Measurements from ENCODE around the gene IRF2BPL. TPM values are rescaled to one million over a fixed set of nuclear protein-coding genes. Genes with fewer than 3 reads are reported as not detected.

IRF2BPL gene
- total RNA-seq, 3 donors from 2014 or later, result 15.1 to 74.1 (median 19.3) TPM

DNA sequence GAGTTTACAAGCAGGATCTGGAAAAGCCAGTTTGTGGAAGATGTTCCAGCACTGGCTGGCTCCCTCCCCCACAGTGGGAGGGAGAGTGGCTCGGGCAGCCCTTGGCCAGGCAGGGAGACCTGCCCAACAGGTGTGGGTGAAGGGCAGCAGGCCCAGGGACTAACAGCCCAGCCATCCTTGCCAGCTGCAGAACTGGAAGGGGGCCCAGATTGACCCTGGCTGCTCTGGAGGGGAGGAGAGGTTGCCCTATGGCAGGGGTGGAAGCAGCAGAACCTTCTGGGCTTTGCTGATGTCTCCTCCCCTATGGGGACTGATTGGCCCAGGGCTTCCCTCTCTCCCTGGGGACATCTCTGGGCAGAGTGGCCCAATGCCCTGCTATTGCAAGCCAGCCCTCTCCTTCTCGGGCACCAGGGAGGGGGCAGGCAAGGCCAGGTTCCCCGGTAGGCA is 20.5 kb downstream of the IRF2BPL start:
- peak; percentile 88 to 89 (median 89) for DNase-seq
- Histone ChIP-seq H3K4me1 (ENCODE audit: low read depth) (peaks cover 51% of the 10 kb centered on the region), H3K36me3 (ENCODE audit: low read depth) (no peaks in the 10 kb centered on the region), H3K4me3 (no peak overlapping the region), H3K9me3 (no peaks in the 10 kb centered on the region)
- intact Hi-C loops (cut with DNase I, micrococcal nuclease), result no loop called here
- peak; percentile 86 for ATAC-seq
- TF ChIP-seq, protein P1, sequence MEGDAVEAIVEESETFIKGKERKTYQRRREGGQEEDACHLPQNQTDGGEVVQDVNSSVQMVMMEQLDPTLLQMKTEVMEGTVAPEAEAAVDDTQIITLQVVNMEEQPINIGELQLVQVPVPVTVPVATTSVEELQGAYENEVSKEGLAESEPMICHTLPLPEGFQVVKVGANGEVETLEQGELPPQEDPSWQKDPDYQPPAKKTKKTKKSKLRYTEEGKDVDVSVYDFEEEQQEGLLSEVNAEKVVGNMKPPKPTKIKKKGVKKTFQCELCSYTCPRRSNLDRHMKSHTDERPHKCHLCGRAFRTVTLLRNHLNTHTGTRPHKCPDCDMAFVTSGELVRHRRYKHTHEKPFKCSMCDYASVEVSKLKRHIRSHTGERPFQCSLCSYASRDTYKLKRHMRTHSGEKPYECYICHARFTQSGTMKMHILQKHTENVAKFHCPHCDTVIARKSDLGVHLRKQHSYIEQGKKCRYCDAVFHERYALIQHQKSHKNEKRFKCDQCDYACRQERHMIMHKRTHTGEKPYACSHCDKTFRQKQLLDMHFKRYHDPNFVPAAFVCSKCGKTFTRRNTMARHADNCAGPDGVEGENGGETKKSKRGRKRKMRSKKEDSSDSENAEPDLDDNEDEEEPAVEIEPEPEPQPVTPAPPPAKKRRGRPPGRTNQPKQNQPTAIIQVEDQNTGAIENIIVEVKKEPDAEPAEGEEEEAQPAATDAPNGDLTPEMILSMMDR (IDR thresholded peaks at IDR 0.05), result no peak

DNA sequence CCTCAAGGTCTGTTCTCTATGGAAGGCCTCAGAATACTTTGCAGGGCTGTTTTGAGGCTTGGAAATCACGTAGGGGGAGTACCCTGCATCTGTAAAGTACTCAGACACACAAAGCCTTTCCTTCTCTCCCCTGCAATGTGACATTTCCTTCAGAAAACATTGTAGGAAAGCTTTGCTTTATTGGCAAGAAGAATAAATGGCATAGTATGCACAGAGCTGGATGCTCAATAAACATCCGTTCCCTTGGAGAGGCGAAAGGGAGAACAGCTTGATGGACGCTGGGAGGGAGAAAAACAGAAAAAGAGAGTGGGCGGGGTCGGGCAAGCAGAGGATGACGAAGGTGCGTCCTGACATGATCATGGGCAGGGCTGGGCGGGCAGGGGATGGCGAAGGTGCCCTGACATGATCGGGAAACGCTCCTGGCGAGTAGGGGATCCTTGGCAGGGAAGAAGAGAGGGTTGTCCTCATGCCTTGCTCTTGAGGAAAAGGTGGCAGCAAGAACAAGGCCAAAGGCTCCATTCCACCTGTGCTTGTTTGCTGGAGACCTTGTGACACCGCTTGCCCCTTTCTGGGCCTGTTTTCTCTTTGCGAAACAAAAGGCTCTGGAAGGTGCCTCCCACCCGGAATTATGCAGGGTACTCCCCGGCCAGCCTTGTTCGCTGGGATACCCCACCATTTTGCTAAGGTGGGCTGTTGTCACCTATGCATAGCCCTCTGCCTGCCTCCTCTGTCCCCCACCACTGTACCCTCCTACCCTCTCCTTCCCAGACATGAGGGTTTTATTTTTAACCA is 21.1 kb downstream of the IRF2BPL start:
- DNase-seq (peak in 2 of 3 donors; percentile 70 to 72), ATAC-seq (peak; percentile 49)
- Histone ChIP-seq H3K36me3 (ENCODE audit: low read depth) (no peaks in the 10 kb centered on the region), H3K9me3 (no peaks in the 10 kb centered on the region), H3K4me1 (ENCODE audit: low read depth) (peaks cover 51% of the 10 kb centered on the region), H3K4me3 (no peak overlapping the region)
- intact Hi-C loops (cut with DNase I, micrococcal nuclease), result no loop called here
- TF ChIP-seq, protein P1 (IDR thresholded peaks at IDR 0.05), result no peak

DNA sequence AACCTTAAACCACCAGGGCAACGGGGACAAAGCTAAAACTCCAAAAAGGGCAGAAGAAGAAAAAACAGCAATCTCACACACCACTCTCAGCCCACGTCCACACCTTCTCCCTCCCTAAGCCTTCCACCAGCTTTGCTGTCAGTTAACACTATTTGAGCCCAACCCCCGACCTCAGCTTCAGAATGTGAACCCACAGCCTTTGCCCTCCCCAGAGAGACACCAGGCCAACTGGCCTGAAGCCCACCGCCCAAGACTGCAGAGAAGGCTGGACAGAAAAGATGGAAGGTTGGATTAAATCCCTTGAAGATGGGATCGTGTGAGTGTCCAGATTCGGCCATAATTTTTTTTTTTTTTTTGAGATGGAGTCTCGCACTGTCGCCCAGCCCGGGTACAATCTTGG is 22.4 kb downstream of the IRF2BPL start:
- Histone ChIP-seq H3K9me3 (no peaks in the 10 kb centered on the region), H3K4me3 (no peak overlapping the region), H3K36me3 (ENCODE audit: low read depth) (no peaks in the 10 kb centered on the region), H3K4me1 (ENCODE audit: low read depth) (peaks cover 44% of the 10 kb centered on the region)
- TF ChIP-seq, protein P1 (IDR thresholded peaks at IDR 0.05), result no peak
- ATAC-seq (no peak), DNase-seq (no peak)
- intact Hi-C loops (cut with DNase I, micrococcal nuclease), result no loop called here

- H3K9me3 ChIP-seq, result no peaks in the 10 kb centered on the region
- H3K4me1 ChIP-seq (ENCODE audit: low read depth), result peaks cover 41% of the 10 kb centered on the region
- no peak overlapping the region for H3K4me3 ChIP-seq
- DNase-seq (no peak), ATAC-seq (no peak)
- intact Hi-C loops (cut with DNase I, micrococcal nuclease), result no loop called here
- TF ChIP-seq, protein P1 (IDR thresholded peaks at IDR 0.05), result no peak
- no peaks in the 10 kb centered on the region for H3K36me3 ChIP-seq (ENCODE audit: low read depth)
These were observed 22.9 kb downstream of the IRF2BPL start for GRCh38 chr14:77005559-77005958.

- H3K4me1 ChIP-seq (ENCODE audit: low read depth), result peaks cover 39% of the 10 kb centered on the region
- H3K9me3 ChIP-seq, result no peaks in the 10 kb centered on the region
- no peak for DNase-seq
- no peak overlapping the region for H3K4me3 ChIP-seq
- TF ChIP-seq, protein P1 (IDR thresholded peaks at IDR 0.05), result no peak
- no peak for ATAC-seq
- H3K36me3 ChIP-seq (ENCODE audit: low read depth), result no peaks in the 10 kb centered on the region
- intact Hi-C loops (cut with DNase I, micrococcal nuclease), result no loop called here
These were observed 23.6 kb downstream of the IRF2BPL start for GRCh38 chr14:77004711-77005460.

Measured in mucosa of descending colon (tissue), 3 donors.